Gastrocnemius medialis (tissue), 4 donors: ENCODE measurements around the gene PLXNB3.

ENCODE experiments used
- POLR2A ChIP-seq, 2 donors: fragments of 450-650 bp; IDR thresholded peaks; one replicate each; pipeline ENCODE4 v1.6.1; 2017; ENCODE audit warnings: antibody characterized with exemption in 2 of 2, mild to moderate bottlenecking in 2 of 2, moderate library complexity in 2 of 2
- TF ChIP-seq, protein P1 (sequence below), 5 experiments: fragments of 450-650 bp in 3 of 5; fragments of 200-600 bp in 2 of 5; sonication (generic) in 2 of 5; IDR thresholded peaks in 4 of 5; conservative IDR thresholded peaks in 1 of 5; 1 replicate in 4 of 5; 2 replicates in 1 of 5; pipeline ENCODE4 v1.5.1; 2016 to 2019; ENCODE audit warnings: antibody characterized with exemption in 5 of 5, mild to moderate bottlenecking in 3 of 5, moderate library complexity in 3 of 5

DNA sequence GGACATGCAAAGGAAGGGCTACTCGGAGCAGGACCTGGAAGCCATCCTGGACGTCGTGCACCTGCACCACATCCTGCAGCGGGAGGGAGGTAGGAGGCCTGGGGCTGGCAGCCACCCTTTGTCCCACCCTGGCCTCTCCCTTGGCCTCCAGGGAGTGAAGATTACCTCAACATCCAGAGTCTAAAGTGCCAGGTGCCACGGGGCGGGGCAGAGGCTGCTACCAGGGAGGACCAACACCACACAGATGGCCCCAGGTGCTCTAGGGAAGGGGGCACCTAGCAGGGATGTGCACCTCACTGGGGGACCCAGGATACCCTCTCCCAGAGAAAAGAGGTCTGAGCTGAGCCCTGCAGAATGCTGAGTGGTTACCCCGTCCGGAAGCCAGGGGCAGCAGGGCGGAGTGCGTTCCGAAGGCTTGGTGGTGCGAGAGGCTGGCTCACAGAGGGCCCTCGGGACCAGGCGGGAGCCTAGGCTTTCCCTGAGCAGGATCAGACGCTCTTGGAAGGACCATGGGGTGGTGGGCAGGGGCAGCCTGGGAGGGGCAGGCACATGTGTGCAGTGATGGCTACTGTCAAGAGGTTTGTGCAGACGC is 23.3 kb upstream of the PLXNB3 start:
- no peak for TF ChIP-seq POLR2A (IDR thresholded peaks at IDR 0.05)
- TF ChIP-seq, protein P1, sequence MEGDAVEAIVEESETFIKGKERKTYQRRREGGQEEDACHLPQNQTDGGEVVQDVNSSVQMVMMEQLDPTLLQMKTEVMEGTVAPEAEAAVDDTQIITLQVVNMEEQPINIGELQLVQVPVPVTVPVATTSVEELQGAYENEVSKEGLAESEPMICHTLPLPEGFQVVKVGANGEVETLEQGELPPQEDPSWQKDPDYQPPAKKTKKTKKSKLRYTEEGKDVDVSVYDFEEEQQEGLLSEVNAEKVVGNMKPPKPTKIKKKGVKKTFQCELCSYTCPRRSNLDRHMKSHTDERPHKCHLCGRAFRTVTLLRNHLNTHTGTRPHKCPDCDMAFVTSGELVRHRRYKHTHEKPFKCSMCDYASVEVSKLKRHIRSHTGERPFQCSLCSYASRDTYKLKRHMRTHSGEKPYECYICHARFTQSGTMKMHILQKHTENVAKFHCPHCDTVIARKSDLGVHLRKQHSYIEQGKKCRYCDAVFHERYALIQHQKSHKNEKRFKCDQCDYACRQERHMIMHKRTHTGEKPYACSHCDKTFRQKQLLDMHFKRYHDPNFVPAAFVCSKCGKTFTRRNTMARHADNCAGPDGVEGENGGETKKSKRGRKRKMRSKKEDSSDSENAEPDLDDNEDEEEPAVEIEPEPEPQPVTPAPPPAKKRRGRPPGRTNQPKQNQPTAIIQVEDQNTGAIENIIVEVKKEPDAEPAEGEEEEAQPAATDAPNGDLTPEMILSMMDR (IDR thresholded peaks at IDR 0.05 in 4 of 5, conservative IDR thresholded peaks at IDR 0.05 in 1 of 5), result no peak
